MCF 10A (cell line): ENCODE results near the gene SLC46A1. TPM values are rescaled to one million over a fixed set of nuclear protein-coding genes. Genes with fewer than 3 reads are reported as not detected.

ENCODE experiments used
- BruUV-seq: library from RNA; stranded (reverse); fragments of 400-500 nt; replicated peaks from 2 replicates; lab custom pipeline; 2021; lab: Mats Ljungman, UMichigan
- CTCF ChIA-PET: fragments of 300-600 bp; sonication (Branson Sonifier 250); formaldehyde crosslinking; extraction: SDS; loops from one replicate; lab custom pipeline; 2021; ENCODE audit warnings: antibody characterized with exemption, inconsistent platforms; lab: Yijun Ruan, JAX
- POLR2A ChIA-PET: fragments of 300-600, 350-650 bp; sonication (Branson Sonifier 250); formaldehyde crosslinking; extraction: SDS; loops from one replicate; lab custom pipeline; 2020; ENCODE audit warnings: antibody characterized with exemption, inconsistent platforms; lab: Yijun Ruan, JAX
- DNase-seq: peaks from one replicate; pipeline ENCODE4 v3.0.0-alpha.2; 2018; ENCODE audit not compliant: unreplicated experiment
- H3K27ac Mint-ChIP-seq: one replicate; pipeline ENCODE4 v1.8.0; 2022; ENCODE audit warnings: mild to moderate bottlenecking, low read depth, mixed read lengths; ENCODE audit not compliant: unreplicated experiment
- H3K27me3 Mint-ChIP-seq: one replicate; pipeline ENCODE4 v1.8.0; 2022; ENCODE audit warnings: mixed read lengths; ENCODE audit not compliant: insufficient read depth, unreplicated experiment
- H3K36me3 Mint-ChIP-seq: one replicate; pipeline ENCODE4 v1.8.0; 2022; ENCODE audit warnings: mild to moderate bottlenecking, moderate library complexity, mixed read lengths; ENCODE audit not compliant: insufficient read depth, unreplicated experiment
- H3K4me1 Mint-ChIP-seq: one replicate; pipeline ENCODE4 v1.8.0; 2022; ENCODE audit warnings: mixed read lengths; ENCODE audit not compliant: insufficient read depth, unreplicated experiment
- H3K4me3 Mint-ChIP-seq: one replicate; pipeline ENCODE4 v1.8.0; 2022; ENCODE audit warnings: mild to moderate bottlenecking, moderate library complexity, mixed read lengths; ENCODE audit not compliant: unreplicated experiment
- H3K9me3 Mint-ChIP-seq: one replicate; pipeline ENCODE4 v1.8.0; 2022; ENCODE audit warnings: mixed read lengths; ENCODE audit not compliant: unreplicated experiment
- CTCF ChIP-seq: fragments of 200-600 bp; IDR thresholded peaks from one replicate; pipeline ENCODE4 v1.8.0; 2022; ENCODE audit warnings: antibody characterized with exemption, mild to moderate bottlenecking; ENCODE audit not compliant: unreplicated experiment
- intact Hi-C: fragments of 100-400 bp; cut with micrococcal nuclease; formaldehyde crosslinking; loops from 2 replicates; pipeline ENCODE4 v1.14.1; 2022
- total RNA-seq: library from RNA; stranded (reverse); gene quantifications from 2 replicates; pipeline ENCODE4 v1.2.3, GENCODE V29; 2022

SLC46A1 gene
- total RNA-seq, 1 experiment from 2014 or later, result 18.4 TPM

GRCh38 chr17:28371245-28372202 lies 34.5 kb downstream of the SLC46A1 start, which contains the start of gene SARM1:
SARM1 (plus strand) TSS chr17:28371694; CDS start chr17:28372033, 339 bp downstream.
- intact Hi-C loops, result no loop called here
- H3K4me3 Mint-ChIP-seq, result peak within 1 kb of the TSS; percentile 70
- no peak for TF ChIP-seq CTCF
- H3K4me1 Mint-ChIP-seq, result peaks cover 5% of the 10 kb centered on the region
- H3K9me3 Mint-ChIP-seq, result no peaks in the 10 kb centered on the region
- H3K36me3 Mint-ChIP-seq, result peaks cover 2% of the 10 kb centered on the region
- DNase-seq, result peak; percentile 27
- BruUV-seq, result no TSS peak
- POLR2A ChIA-PET, result interaction anchor here (1.6 to 1.9 kb wide), 2 partner anchors 8 to 14 kb away, joined by 7 to 9 read pairs; partner anchors contain the start of gene POLDIP2
- CTCF ChIA-PET, result interaction anchor here (3.9 kb wide), 1 partner anchor 45 kb away, joined by 16 read pairs; no protein-coding TSS in a partner anchor
- no peaks in the 10 kb centered on the region for H3K27me3 Mint-ChIP-seq
- peak within 1 kb of the TSS; percentile 70 for H3K27ac Mint-ChIP-seq

- Mint-ChIP-seq H3K36me3 (peaks cover 4% of the 10 kb centered on the region), H3K4me3 (peak overlapping the region; percentile 70), H3K4me1 (peaks cover 5% of the 10 kb centered on the region), H3K9me3 (no peaks in the 10 kb centered on the region), H3K27me3 (no peaks in the 10 kb centered on the region), H3K27ac (peak overlapping the region; percentile 70)
- TF ChIP-seq CTCF, result no peak
- intact Hi-C loops, result no loop called here
- ChIA-PET POLR2A (interaction anchor here (1.6 to 1.9 kb wide), 2 partner anchors 9 to 13 kb away, joined by 7 to 9 read pairs; partner anchors contain the start of gene POLDIP2), CTCF (interaction anchor here (1.1 to 3.9 kb wide), 2 partner anchors 22 to 46 kb away, joined by 3 to 16 read pairs; no protein-coding TSS in a partner anchor)
- DNase-seq, result no peak
- BruUV-seq, result no TSS peak
Measured at GRCh38 chr17:28370744-28371103, 35.3 kb downstream of the SLC46A1 start.

GRCh38 chr17:28370035-28370743 lies 35.8 kb downstream of the SLC46A1 start, which contains the start of gene VTN:
VTN (minus strand) TSS chr17:28370307; CDS start chr17:28370203, 104 bp downstream.
- H3K36me3 Mint-ChIP-seq, result peaks cover 4% of the 10 kb centered on the region
- ChIA-PET POLR2A (interaction anchor here (1.6 to 1.9 kb wide), 2 partner anchors 10 to 13 kb away, joined by 7 to 9 read pairs; partner anchors contain the start of gene POLDIP2), CTCF (interaction anchor here (0.5 to 3.9 kb wide), 3 partner anchors 14 to 46 kb away, joined by 3 to 16 read pairs (median 3); no protein-coding TSS in a partner anchor)
- peak within 1 kb of the TSS; percentile 70 for H3K27ac Mint-ChIP-seq
- BruUV-seq, result no TSS peak
- H3K9me3 Mint-ChIP-seq, result no peaks in the 10 kb centered on the region
- DNase-seq, result peak; percentile 5
- TF ChIP-seq CTCF, result no peak
- H3K4me1 Mint-ChIP-seq, result peaks cover 5% of the 10 kb centered on the region
- intact Hi-C loops, result no loop called here
- H3K27me3 Mint-ChIP-seq, result no peaks in the 10 kb centered on the region
- H3K4me3 Mint-ChIP-seq, result peak within 1 kb of the TSS; percentile 70
